ENCODE results near the gene RSF1.

The RSF1 gene

DNA sequence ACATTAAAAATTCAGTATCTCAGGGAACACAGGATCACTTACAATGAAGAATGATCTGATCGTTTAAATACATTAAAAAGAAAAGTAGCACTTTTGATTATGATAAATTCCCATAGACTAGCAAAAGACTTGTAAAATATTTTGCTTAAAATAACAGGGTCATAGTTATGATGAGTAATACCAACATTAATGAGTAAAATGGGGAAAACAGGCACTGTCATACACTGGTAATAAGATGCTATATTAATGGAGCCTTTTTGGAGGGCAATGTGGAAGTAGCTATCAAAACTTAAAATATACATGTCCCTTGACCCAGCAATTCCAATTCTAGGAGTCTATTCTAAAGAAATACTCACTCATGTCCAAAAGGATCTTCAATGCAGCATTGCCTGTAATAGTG, 121.1 kb downstream of the RSF1 start:
- ATAC-seq = no peak
- Mint-ChIP-seq H3K4me1 (no peaks in the 10 kb centered on the region), H3K9me3 (no peaks in the 10 kb centered on the region), H3K4me3 (no peak overlapping the region), H3K36me3 (peaks cover 59% of the 10 kb centered on the region), H3K27me3 (no peaks in the 10 kb centered on the region), H3K27ac (no peak overlapping the region)

DNA sequence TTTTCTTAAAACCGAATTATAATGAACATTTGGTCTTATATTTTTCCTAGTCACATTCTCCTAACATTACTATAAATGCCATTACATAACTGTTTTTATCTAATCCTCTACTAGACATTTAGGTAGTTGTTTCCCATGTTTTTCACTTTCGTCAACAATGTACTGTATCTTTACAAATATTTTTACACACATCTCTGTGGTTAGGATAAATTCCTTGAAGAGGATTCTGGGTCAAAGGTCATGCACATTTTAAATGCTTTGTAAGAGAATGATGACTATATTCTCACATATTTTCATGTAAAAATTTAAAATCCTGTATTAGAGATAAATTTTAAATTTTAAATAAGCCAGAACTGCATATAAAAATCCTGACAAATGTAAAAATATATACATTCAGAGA, 121.6 kb downstream of the RSF1 start:
- no peaks in the 10 kb centered on the region for H3K9me3 Mint-ChIP-seq
- ATAC-seq = no peak
- no peaks in the 10 kb centered on the region for H3K4me1 Mint-ChIP-seq
- no peaks in the 10 kb centered on the region for H3K27me3 Mint-ChIP-seq
- peaks cover 56% of the 10 kb centered on the region for H3K36me3 Mint-ChIP-seq
- no peak overlapping the region for H3K4me3 Mint-ChIP-seq
- H3K27ac Mint-ChIP-seq = no peak overlapping the region

DNA sequence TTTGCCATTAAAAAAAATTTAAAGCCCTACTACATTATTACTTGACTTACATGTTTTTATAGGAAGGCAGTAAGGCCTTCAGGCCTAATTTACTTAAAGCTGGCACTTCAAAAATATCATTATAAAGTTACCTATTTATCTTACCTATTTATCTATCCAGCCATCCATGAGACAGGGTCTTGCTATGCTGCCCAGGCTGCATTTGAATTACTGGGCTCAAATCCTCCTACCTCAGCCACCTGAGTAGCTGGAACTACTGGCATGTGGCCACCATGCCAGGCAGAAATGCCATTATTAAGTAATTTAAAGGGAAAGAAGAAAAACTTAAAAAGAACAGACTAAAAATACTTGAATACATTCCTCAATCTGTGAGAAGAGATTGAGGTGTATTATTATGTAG, 122.7 kb downstream of the RSF1 start:
- ATAC-seq = no peak
- no peaks in the 10 kb centered on the region for H3K27me3 Mint-ChIP-seq
- H3K4me1 Mint-ChIP-seq = no peaks in the 10 kb centered on the region
- no peak overlapping the region for H3K4me3 Mint-ChIP-seq
- H3K9me3 Mint-ChIP-seq = no peaks in the 10 kb centered on the region
- H3K27ac Mint-ChIP-seq = no peak overlapping the region
- peaks cover 62% of the 10 kb centered on the region for H3K36me3 Mint-ChIP-seq

DNA sequence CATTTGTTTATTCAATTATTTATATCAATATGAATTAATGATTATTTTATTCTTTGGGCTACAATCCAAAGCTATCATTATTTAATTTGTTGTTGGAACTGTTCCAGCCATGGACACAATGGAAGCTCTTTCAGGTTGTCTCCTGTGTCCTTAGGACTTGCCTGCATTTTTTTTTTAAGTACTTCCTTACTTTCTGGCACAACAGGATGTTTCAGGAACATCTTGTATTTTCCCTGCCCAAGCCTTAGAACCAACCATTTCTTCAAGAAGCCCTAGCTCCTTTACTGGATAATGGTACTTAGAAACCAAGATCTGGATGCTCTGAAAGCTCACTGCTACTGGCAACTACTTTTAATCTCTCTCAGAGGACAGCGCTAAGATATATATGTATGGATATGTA, 125.1 kb downstream of the RSF1 start:
- Mint-ChIP-seq H3K27me3 (no peaks in the 10 kb centered on the region), H3K27ac (no peak overlapping the region), H3K36me3 (peaks cover 57% of the 10 kb centered on the region), H3K9me3 (no peaks in the 10 kb centered on the region), H3K4me1 (no peaks in the 10 kb centered on the region), H3K4me3 (no peak overlapping the region)
- ATAC-seq = no peak

DNA sequence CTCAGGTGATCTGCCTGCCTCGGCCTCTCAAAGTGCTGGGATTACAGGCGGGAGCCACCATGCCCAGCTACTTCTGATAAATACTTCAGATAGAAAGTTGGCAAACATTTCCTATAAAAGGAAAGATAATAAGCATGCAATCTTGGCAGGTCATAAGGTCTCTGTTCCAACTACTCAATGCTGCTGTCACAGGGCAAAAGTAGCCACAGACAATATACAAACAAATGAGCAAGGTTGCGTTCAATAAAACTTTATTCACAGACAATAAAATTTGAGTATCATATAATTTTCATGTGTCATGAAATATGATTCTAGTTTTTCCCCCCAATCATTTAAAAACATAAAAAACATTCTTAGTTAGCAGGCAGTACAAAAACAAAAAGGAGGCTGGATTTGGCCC, 129.9 kb downstream of the RSF1 start:
- no peak overlapping the region for H3K27ac Mint-ChIP-seq
- H3K27me3 Mint-ChIP-seq = no peaks in the 10 kb centered on the region
- H3K36me3 Mint-ChIP-seq = peaks cover 63% of the 10 kb centered on the region
- H3K4me1 Mint-ChIP-seq = no peaks in the 10 kb centered on the region
- no peak for ATAC-seq
- H3K9me3 Mint-ChIP-seq = no peaks in the 10 kb centered on the region
- H3K4me3 Mint-ChIP-seq = no peak overlapping the region

DNA sequence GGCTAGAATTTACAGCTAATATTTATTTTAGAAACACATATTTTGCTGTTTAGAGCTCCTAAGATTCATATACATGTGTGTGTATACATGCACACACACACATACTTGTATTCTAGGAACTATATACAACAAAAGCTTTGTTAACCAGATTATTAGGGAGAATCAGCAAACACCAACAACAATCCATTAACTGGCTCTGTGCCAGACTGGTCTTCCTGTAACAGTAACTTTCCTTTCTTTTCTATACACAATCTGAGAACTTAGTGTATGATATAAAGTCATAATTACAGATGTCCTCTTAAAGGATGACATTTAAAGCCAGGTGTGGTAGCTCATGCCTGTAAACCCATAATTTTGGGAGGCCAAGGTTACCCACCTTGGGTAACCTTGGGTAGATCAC, 133.4 kb downstream of the RSF1 start:
- H3K36me3 Mint-ChIP-seq = peaks cover 65% of the 10 kb centered on the region
- H3K9me3 Mint-ChIP-seq = no peaks in the 10 kb centered on the region
- H3K27ac Mint-ChIP-seq = no peak overlapping the region
- ATAC-seq = no peak
- H3K4me1 Mint-ChIP-seq = no peaks in the 10 kb centered on the region
- H3K4me3 Mint-ChIP-seq = no peak overlapping the region
- H3K27me3 Mint-ChIP-seq = no peaks in the 10 kb centered on the region

DNA sequence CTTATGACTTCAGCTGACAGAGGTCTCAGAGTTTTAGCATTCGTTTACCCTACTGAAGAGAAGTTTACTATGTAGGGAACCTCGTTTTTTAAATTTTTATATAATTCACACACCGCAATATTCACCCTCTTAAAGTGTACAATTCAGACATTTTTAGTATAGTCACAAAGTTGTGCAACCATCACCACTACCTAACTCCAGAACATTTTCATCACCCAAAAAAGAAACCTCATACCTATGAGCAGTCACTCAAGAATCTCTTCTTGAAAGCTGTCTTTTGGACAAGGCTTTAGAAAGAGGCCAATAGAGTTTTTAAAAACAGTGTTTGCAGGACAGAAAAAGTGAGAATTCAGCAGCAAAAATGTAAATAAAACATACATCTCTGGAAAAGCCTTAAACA, 143.4 kb downstream of the RSF1 start:
- H3K9me3 Mint-ChIP-seq = no peaks in the 10 kb centered on the region
- peaks cover 80% of the 10 kb centered on the region for H3K36me3 Mint-ChIP-seq
- H3K4me3 Mint-ChIP-seq = no peak overlapping the region
- ATAC-seq = no peak
- no peaks in the 10 kb centered on the region for H3K27me3 Mint-ChIP-seq
- no peaks in the 10 kb centered on the region for H3K4me1 Mint-ChIP-seq
- peak overlapping the region; percentile 58 for H3K27ac Mint-ChIP-seq

DNA sequence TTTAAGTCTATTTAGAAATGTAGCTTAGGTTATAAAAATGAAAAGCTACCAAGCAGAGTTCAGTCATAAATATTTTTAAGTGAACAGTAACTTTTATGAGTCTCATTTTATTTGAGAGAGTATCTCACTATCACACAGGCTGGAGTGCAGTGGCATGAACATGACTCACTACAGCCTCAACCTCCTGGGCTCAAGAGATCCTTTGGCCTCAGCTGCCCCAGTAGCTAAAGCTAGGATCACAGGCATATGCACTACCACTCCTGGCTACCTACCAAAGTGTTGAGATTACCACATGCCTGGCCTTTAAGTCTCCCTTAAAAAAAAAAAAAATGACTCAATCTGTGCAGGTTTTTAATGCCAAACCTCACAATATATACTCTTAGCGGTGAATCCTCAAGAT, 148.3 kb downstream of the RSF1 start:
- Mint-ChIP-seq H3K27ac (no peak overlapping the region), H3K4me1 (no peaks in the 10 kb centered on the region), H3K27me3 (no peaks in the 10 kb centered on the region), H3K36me3 (peaks cover 96% of the 10 kb centered on the region), H3K9me3 (no peaks in the 10 kb centered on the region), H3K4me3 (no peak overlapping the region)
- ATAC-seq = no peak

DNA sequence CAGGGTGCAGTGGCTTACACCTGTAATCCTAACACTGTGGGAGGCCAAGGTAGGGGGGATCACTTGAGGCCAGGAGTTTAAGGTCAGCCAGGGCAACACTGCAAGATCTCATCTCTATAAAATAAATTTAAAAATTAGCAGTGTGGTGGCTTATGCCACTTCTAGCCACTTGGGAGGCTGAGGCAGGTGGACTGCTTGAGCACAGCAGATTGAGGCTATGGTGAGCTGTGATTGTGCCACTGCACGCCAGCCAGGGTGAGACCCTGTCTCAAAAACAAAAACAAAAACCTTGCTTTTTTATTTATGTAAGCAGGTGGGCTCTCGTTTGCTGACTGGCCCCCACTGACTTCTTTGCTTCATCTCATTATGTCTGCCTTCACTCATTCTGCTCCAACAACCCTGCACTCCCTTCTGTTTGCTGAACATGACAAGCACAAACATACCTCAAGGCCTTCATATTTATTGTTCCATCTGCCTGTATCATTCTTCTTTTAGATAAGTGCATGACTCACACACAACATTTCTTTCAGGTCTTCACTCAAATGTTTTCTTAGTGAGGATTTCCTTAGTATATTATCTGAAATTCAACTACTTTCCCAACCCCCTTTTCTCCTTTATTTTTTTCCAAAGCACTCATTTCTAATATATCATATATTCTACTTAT, 150.5 kb downstream of the RSF1 start:
- Mint-ChIP-seq H3K4me1 (no peaks in the 10 kb centered on the region), H3K36me3 (peaks cover 82% of the 10 kb centered on the region), H3K4me3 (no peak overlapping the region), H3K9me3 (no peaks in the 10 kb centered on the region), H3K27me3 (no peaks in the 10 kb centered on the region), H3K27ac (no peak overlapping the region)
- no peak for ATAC-seq

DNA sequence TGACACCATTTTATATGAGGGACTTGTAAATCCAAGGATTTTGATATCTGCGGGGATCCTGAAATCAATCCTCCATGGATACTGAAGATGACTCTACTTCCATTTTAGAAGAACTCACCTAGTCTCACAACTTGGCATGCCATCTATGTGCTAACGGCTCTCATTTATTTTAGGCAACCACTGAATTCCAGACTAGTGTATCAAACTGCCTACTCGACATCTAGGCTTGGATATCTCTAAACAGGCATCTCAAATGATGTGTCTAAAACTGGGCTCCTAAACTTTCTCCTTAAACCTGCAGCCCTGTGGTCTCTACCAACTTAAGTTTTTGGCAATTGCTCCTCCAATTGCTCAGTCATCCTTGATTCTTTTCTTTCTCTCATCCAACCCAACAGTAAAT, 151.8 kb downstream of the RSF1 start:
- ATAC-seq = no peak
- no peaks in the 10 kb centered on the region for H3K9me3 Mint-ChIP-seq
- no peak overlapping the region for H3K27ac Mint-ChIP-seq
- H3K36me3 Mint-ChIP-seq = peaks cover 80% of the 10 kb centered on the region
- peaks cover 5% of the 10 kb centered on the region for H3K4me1 Mint-ChIP-seq
- no peaks in the 10 kb centered on the region for H3K27me3 Mint-ChIP-seq
- no peak overlapping the region for H3K4me3 Mint-ChIP-seq

DNA sequence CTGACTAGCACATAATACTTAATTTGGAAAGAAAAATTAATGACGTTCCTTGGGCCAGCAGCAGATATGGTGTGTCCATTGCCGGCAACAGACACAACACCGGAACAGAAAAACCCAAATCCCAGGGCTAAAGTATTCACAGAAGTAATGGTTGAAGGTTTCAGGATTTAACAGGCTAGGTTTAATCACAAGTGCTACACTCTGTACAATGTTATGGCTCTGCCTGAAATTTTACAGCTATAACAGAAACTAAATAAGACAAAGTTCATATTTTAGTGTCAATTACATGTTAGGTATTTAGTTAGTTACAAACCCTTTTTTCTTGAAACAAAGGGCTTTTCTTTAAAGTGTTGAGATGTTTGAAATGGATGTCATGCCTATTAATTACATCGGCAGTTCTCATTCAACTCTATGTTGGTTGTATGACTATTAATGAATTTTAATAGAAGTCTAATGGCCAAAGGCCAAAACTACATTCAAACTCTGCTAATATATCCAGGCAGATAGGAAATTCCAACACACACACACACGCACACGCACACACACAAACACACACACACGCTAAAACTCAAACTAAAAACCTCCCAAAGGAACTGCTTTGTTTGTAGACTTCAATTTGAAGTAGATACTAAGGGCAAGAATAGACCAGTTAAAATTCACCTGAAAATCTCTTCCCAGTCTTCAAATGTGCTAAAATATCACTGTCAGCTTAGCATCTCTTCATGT, 155.1 kb downstream of the RSF1 start:
- no peaks in the 10 kb centered on the region for H3K9me3 Mint-ChIP-seq
- no peaks in the 10 kb centered on the region for H3K27me3 Mint-ChIP-seq
- H3K36me3 Mint-ChIP-seq = peaks cover 50% of the 10 kb centered on the region
- H3K4me1 Mint-ChIP-seq = peaks cover 20% of the 10 kb centered on the region
- H3K4me3 Mint-ChIP-seq = no peak overlapping the region
- H3K27ac Mint-ChIP-seq = peak overlapping the region; percentile 53
- ATAC-seq = no peak

DNA sequence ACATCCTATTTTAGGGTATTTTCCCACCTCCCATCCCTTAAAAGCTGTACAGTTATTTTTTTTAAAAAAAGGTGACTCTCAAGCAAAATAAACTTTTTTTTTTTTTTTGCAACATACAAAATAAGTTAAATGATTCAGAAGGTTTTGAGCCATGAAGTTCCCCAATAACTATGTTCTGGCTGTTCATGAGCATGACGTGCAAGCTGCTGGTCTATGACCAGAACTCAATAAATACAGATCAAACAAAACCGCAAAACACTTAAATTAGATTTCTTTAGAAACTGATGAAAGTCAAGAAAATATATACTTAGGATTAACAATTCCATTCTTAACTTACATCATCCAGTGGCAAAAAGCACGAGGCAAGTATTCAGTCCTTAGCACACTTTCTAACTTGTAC, 158.9 kb downstream of the RSF1 start:
- Mint-ChIP-seq H3K4me1 (peaks cover 20% of the 10 kb centered on the region), H3K4me3 (no peak overlapping the region), H3K9me3 (no peaks in the 10 kb centered on the region), H3K27me3 (no peaks in the 10 kb centered on the region), H3K27ac (no peak overlapping the region), H3K36me3 (peaks cover 13% of the 10 kb centered on the region)
- peak; percentile 68 for ATAC-seq

DNA sequence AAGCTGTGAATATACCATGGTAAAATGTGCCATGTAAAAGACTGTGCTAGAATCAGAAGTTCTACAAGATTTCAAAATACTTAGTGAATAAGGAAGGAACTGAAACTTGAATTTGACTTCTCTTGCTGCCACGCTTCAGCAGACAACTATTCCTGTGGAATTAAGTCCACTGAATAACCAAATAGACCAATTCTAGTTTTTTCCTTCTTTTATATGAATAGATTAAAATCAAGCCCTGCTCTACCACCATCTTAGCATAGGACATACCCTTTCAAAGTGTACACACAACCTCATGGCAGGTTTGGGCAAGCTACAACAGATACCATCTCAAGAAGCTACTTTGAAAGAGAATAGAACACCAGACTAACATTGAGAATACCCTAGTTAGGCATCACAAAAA, 159.6 kb downstream of the RSF1 start:
- no peak for ATAC-seq
- Mint-ChIP-seq H3K4me3 (no peak overlapping the region), H3K36me3 (peaks cover 12% of the 10 kb centered on the region), H3K27me3 (no peaks in the 10 kb centered on the region), H3K27ac (no peak overlapping the region), H3K4me1 (peaks cover 20% of the 10 kb centered on the region), H3K9me3 (no peaks in the 10 kb centered on the region)

DNA sequence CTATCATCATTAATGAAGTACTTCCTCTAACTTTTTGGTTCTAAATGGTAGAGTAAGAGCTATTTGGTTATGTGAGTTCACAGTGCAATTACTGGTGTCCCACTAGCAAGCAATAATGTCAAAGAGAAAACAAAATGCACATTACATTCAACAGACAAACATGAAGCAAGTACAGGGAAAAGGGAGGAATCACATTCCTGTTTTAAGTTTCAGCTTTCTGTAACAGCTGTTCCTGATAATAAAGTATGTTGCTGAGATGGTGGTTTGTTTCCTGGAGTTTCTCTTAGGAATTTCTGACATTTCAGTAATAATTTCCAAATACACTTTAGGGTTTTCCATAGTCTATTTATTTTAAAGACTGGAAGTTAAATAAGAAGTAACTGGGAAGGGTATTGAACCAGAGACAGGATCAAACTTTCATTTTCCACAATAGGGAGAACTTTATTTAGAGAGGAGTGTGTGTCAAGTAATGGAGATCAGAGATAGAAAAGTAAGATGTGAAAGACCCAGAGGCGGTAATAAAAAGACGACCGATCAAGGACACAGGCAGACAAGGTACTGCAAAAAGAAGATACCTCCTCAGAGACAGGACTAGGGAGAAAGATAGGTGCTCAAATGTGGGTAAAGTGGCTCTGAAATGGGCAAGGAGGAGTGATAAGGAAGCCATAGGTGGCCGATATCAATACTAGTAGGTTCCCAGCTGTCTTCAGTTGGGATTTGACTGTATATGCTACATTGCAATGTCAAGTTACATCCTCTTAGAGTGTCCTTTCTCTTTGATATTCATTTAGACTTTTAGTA, 162.1 kb downstream of the RSF1 start:
- Mint-ChIP-seq H3K36me3 (no peaks in the 10 kb centered on the region), H3K4me3 (no peak overlapping the region), H3K4me1 (peaks cover 16% of the 10 kb centered on the region), H3K27ac (no peak overlapping the region), H3K27me3 (no peaks in the 10 kb centered on the region), H3K9me3 (no peaks in the 10 kb centered on the region)
- ATAC-seq = no peak

DNA sequence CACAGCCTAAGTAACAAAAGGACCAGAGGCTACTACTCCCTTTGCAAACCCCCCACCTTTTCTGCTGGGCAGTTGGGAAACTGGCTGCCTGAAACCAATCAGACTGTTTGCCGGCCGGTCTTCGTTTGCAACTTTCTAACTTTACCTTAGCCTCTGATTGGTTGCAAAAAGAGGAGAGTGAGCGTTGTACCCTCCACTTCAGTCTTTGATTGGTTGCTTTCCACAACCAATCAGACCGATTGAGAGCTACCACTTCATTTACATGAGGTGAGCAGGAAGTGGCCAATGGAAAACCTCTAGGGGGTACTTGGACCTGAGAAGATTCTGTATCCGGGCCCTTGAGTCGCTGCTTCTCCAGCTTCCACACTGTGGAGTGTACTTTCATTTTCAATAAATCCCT, 164.2 kb downstream of the RSF1 start:
- no peak for ATAC-seq
- no peaks in the 10 kb centered on the region for H3K27me3 Mint-ChIP-seq

More for the DNA sequence above, 164.2 kb downstream of the RSF1 start:
- Mint-ChIP-seq H3K27ac (no peak overlapping the region), H3K36me3 (no peaks in the 10 kb centered on the region), H3K9me3 (no peaks in the 10 kb centered on the region), H3K4me3 (no peak overlapping the region), H3K4me1 (peaks cover 8% of the 10 kb centered on the region)

Data from stimulated activated memory B cell treated with anti-CD40 and anti-IgM and Interleukin-4, amounts not matched to agents 10 μg/mL and 1 μg/mL and 100 μg/mL, for 72 hours (primary cell).